ENCODE results near the gene GPR21.

- TF ChIP-seq CTCF (IDR thresholded peaks at IDR 0.05) (peak; percentile 76), RXRA (IDR thresholded peaks at IDR 0.05; ENCODE audit: borderline replicate concordance, low read depth) (no peak), EZH2phosphoT487 (IDR thresholded peaks at IDR 0.05; ENCODE audit: borderline replicate concordance, low read depth) (no peak), RFX5 (IDR thresholded peaks at IDR 0.05; ENCODE audit: low read length) (no peak), USF1 (IDR thresholded peaks at IDR 0.05; ENCODE audit: borderline replicate concordance, low read depth) (no peak), SMC3 (IDR thresholded peaks at IDR 0.05; ENCODE audit: low read depth, low read length) (peak; percentile 59), TAF1 (IDR thresholded peaks at IDR 0.05; ENCODE audit: borderline replicate concordance, low read depth, low read length) (no peak), POLR2AphosphoS5 (IDR thresholded peaks at IDR 0.05; ENCODE audit: low read depth, low read length) (no peak), TCF12 (IDR thresholded peaks at IDR 0.05) (no peak)
Measured at GRCh38 chr9:123081824-123082223, 48.4 kb downstream of the GPR21 start.
